GM18526 (cell line): ENCODE measurements around the gene HOXA1.

Source experiments
- POLR2A ChIP-seq: IDR thresholded peaks from 3 replicates; pipeline ENCODE4 v1.6.1; 2011; ENCODE audit not compliant: insufficient read length; ENCODE audit errors: extremely low read depth

HOXA1 gene

DNA sequence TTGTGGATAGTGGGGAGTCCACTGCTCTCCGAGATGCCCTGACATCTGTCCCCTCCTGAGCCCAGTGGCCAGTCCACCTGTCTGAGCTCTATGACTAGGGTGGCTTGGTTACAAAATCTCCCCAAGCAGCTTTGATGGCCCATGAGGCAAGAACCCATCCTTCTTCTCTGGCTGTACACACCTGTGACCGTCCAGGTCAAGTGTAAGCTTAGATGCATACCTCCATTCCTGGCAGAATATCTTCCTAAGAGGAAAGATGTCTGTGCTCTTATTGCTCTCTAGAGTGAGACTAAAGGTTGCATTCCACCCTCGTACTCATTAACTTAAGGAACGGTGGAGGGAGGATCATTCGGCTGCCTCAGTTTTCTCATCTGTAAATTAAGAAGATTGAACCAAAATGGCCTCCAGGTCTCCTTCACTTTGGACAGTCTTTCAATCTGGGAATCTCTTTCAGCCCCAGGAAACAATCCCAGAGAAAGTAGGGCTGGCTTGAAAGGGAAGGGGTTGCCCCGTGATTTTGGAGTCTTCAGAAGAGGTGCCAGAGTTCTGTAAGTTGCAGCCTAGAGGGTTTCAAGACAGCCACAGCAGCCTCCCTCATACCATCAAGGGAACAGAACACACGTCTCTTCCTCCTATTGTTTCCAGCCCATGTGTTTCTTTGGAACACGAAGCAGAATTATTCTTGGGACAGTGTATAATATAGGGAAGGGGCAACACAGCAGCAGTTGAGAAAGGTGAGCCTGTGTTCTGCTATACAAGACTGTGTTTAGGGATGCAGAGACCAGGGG lies 29.3 kb upstream of the HOXA1 start:
- TF ChIP-seq POLR2A: no peak

DNA sequence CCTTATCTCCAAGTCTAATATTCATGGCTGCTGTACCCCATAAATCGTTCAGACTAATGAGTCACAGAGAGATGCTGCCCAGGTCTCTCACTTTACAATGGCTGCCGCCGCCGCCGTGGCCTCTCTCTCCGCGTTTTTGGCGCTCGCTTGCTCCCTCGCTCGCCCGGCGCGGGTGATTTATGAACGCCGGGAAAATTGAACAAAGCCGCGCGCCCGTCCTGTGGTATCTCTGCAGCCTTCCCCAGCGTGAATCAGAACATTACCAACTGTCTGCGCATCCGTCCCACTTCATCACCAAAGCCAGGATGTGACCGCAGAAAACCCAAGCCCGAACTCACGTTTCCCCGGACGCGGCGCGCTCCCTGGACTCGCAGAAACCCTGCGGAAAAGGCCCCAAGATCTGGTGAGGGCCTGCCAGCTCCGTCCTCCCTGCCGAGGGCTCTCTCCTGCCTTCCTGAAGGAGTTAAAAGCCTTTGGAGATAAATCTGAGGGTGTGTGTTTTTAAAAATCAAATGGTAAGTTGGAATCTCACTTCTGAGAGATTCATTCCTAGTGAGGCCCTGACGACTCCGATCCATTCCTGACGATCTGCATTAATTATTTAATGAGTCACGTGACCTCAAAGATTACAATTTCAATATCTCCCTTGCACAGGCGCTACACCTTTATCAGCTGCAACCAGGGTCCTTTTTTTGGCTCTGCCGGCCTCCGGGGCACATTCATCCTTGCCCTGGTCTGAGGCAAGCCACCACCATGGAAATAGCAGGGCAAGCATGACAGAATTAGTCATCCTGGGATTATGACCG lies 28.5 kb upstream of the HOXA1 start:
- no peak for TF ChIP-seq POLR2A

DNA sequence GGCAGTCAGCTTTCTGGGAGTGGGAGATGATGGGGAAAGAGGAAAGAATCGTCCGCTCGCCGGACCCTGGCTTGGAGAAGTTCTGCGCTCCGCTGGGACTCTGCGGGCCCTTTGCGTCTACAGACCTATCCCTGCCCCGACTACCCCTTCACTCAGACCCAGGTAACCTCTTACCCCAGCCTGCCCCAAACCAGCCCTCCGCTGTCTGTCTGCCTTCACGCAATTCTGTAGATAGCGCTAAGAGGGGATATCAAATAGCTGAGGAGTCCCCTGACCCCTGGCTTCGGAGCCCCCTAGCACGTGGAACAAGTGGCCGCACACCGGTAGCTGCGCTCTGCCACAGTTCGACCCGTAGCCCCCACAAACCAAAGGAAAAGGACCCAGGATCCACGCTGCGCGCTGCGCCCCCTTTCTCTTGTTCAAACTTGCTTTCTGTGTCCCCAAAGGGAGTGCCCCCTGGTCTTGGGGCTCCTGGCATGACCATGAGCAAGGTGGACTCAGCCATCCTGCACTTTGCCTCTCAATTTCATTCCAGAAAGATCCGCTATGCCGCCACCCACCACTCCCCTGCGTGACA lies 27.8 kb upstream of the HOXA1 start:
- TF ChIP-seq POLR2A: no peak

DNA sequence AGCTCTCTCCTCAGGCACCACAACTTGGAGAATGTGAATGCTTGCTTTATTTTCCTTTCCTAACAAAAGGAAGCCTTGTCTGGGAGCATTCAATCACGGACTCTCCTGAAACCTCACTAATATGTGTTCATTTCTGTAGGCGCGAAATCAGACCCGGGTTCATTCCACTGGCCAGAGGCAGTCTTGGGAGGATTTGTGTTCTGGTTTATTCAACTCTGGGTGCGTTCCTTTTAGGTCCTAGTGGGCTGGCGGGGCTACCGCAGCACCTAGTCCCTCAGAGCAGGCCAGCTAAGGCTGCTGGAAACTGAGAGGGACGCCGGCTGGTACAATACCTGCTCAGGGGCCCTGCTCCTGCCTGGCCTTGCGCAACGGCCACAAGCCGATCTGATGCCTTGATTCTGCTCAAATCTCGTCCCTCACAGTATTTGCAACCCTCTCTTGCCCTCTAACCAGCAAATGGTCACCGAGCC lies 27.2 kb upstream of the HOXA1 start:
- TF ChIP-seq POLR2A: no peak

GRCh38 chr7:27122077-27122910 lies 26.5 kb upstream of the HOXA1 start:
- TF ChIP-seq POLR2A: no peak

DNA sequence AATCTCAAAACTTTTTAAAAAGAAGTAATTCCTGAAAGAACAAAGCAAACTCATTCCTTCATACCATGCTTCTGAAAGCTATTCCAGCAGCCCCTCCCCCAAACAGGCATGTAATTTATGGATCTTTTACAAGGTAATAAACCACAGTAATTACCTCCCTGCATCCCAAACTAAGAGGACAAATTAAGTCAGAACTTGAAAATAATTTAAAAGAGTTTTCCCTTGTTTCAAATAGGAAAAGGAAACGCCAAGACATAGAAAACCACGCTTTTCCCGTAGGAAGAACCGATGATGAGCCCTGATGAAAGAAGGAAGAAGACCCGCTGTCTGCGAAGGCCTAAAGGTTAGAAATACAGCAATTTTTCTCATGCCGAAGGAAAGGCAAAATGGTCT lies 25.9 kb upstream of the HOXA1 start:
- TF ChIP-seq POLR2A: no peak

GRCh38 chr7:27119412-27119911 lies 23.7 kb upstream of the HOXA1 start:
- TF ChIP-seq POLR2A: no peak

- no peak for TF ChIP-seq POLR2A
Measured at GRCh38 chr7:27118580-27118979, 22.8 kb upstream of the HOXA1 start.

- no peak for TF ChIP-seq POLR2A
Measured at GRCh38 chr7:27117887-27118491, 22.2 kb upstream of the HOXA1 start.

- no peak for TF ChIP-seq POLR2A
Measured at GRCh38 chr7:27116962-27117886, 21.4 kb upstream of the HOXA1 start.

GRCh38 chr7:27116031-27116961 lies 20.5 kb upstream of the HOXA1 start:
- TF ChIP-seq POLR2A: no peak

DNA sequence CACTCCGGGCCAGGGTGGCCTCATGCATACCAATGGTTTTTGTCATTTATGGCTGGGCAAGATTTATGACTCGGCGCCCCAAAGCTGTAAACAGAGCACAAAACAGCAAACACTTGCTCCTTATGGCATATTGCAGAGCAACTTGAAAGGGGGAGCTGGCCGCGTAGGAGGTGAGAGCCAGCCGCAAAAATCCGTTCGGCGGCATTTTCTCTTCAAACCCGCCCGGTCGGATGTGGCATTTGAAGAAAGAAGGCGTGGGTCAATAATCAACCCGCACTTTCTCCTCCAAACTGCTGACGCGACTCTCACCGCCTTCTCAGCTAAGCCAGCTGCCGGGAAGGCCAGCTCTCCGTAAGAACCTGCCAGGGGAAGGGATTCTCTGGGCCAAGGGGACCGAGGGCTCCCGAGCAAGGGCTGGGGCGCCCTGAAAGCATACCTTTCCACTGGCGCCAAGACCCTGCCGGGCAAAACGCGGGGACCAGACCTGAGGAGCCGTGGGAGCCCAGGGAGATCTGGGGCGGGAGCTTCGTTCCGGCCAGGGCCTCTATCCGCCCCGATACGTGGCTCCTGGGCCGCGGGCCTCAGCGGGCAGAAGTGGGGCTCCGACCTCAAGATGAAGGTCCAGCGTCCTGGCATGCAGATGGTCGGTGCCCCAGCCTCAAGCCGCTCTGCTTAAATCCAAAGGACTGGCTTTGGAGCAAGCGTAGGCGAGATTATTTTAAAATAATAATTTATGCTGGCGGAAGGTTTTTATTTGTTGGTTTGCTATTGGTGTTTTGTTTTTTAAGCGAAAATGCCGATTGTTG lies 19.6 kb upstream of the HOXA1 start:
- no peak for TF ChIP-seq POLR2A

GRCh38 chr7:27114881-27115220 lies 19.1 kb upstream of the HOXA1 start:
- TF ChIP-seq POLR2A: no peak
